Urinary bladder (tissue), 4 donors: ENCODE results near the gene PRAMEF26. TPM values are rescaled to one million over a fixed set of nuclear protein-coding genes. Genes with fewer than 3 reads are reported as not detected.
"Not testable (repeated sequence)": the region's sequence is repeated elsewhere in the genome, so short reads cannot be mapped to it uniquely, and the experiment has no call there.

Experiments
- DNase-seq: peaks from one replicate; pipeline ENCODE4 v3.0.0-alpha.2; 2015; ENCODE audit errors: extremely low spot score
- H3K27ac ChIP-seq: one replicate; pipeline ENCODE4 v1.5.1; 2013; ENCODE audit warnings: low read depth, mild to moderate bottlenecking, moderate library complexity
- H3K36me3 ChIP-seq: one replicate; pipeline ENCODE4 v1.6.1; 2013; ENCODE audit warnings: mild to moderate bottlenecking, moderate library complexity; ENCODE audit not compliant: insufficient read depth
- H3K4me1 ChIP-seq: one replicate; pipeline ENCODE4 v1.6.1; 2013; ENCODE audit warnings: mild to moderate bottlenecking, moderate library complexity; ENCODE audit not compliant: insufficient read depth
- H3K4me3 ChIP-seq: one replicate; pipeline ENCODE4 v1.5.1; 2013; ENCODE audit warnings: low read depth, low read length
- WGBS: extraction: QIAGEN DNeasy Blood & Tissue Kit; methylation state at CpG from one replicate; pipeline ENCODE4 v1.1.7; 2013; 5-methylcytosine and 5-hydroxymethylcytosine counted together
- polyA plus RNA-seq: library from polyadenylated mRNA; stranded (reverse); fragments of 200-250 nt; gene quantifications from one replicate; pipeline ENCODE4 v1.2.3, GENCODE V29; 2013
- total RNA-seq: library from RNA; depleted of rRNA; stranded (reverse); fragments of >200 nt; gene quantifications from one replicate; pipeline ENCODE4 v1.2.3, GENCODE V29; 2014
- donor health status: healthy with polysubstance abuse.
- donor health status: healthy.

Gene PRAMEF26
- not detected for total RNA-seq
- not detected for polyA plus RNA-seq

DNA sequence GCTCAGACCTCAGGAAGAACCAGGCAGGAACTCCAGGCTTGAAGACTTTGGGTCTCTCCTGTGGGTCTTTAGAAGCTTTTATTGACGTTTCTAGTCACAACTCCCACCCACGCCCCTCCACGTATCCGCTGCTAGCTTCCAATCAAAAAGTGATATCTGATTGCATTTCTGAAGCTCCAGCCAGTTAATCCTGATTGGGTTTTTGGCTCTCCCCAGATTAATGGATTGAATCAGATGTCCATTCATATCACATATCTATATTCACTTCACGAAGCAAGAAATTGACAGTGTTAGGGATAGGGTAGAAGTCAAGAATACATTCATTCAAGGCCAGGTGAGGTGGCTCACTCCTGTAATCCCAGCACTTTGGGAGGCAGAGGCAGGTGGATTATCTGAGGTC, at the start of gene PRAMEF26:
TSS of gene PRAMEF26 (minus strand) at position 101 of the 400 bp plus-strand sequence. CDS start 2,914 bp downstream, outside the sequence.
- H3K27ac ChIP-seq, H3K36me3 ChIP-seq, DNase-seq, H3K4me3 ChIP-seq, H3K4me1 ChIP-seq: not testable (repeated sequence)
- 71% methylated on average over 1 of the region's 5 CpGs for whole genome bisulfite sequencing

- H3K4me3 ChIP-seq, H3K27ac ChIP-seq, DNase-seq, H3K36me3 ChIP-seq, H3K4me1 ChIP-seq: not testable (repeated sequence)
- 73% methylated on average over 1 of the region's 5 CpGs for WGBS
Measured at GRCh38 chr1:13201309-13201708, 45.5 kb upstream of the PRAMEF26 start, which contains the start of gene PRAMEF13. PRAMEF13 (minus strand) TSS chr1:13201409; CDS start chr1:13199589, 1,820 bp downstream.

GRCh38 chr1:13171548-13171947, 15.7 kb upstream of the PRAMEF26 start, which contains the start of gene PRAMEF9:
PRAMEF9 (plus strand) TSS chr1:13171848; CDS start chr1:13175281, 3,433 bp downstream.
- H3K36me3 ChIP-seq, H3K27ac ChIP-seq, H3K4me3 ChIP-seq, DNase-seq, H3K4me1 ChIP-seq: not testable (repeated sequence)
- WGBS, result 69% methylated on average over 2 of the region's 2 CpGs

GRCh38 chr1:13165531-13165930, 9.7 kb upstream of the PRAMEF26 start, which contains the start of gene HNRNPCL4:
HNRNPCL4 (minus strand) TSS chr1:13165631; CDS start chr1:13165467, 164 bp downstream.
- WGBS, result no CpG with 5 or more reads among the region's 8 CpGs
- H3K4me1 ChIP-seq, DNase-seq, H3K4me3 ChIP-seq, H3K36me3 ChIP-seq, H3K27ac ChIP-seq: not testable (repeated sequence)

DNA sequence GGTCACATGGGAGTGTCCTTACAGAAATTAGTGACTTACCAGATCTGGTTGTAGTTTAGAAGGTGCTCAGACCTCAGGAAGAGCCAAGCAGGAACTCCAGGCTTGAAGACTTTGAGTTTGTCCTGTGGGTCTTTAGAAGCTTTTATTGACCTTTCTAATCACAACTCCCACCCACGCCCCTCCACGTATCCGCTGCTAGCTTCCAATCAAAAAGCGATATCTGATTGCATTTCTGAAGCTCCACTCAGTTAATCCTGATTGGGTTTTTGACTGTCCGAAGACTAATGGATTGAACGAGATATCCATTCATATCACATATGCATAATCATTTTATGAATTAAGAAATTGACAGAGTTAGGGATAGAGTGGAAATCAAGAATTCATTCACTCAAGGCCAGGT, 39.1 kb downstream of the PRAMEF26 start, which contains the start of gene HNRNPCL2:
TSS of gene HNRNPCL2 (minus strand) at position 101 of the 400 bp plus-strand sequence. CDS start 454 bp downstream, outside the sequence.
- not testable (repeated sequence) for H3K27ac ChIP-seq, H3K4me3 ChIP-seq, H3K36me3 ChIP-seq, H3K4me1 ChIP-seq, DNase-seq
- WGBS, result 87% methylated on average over 6 of the region's 6 CpGs

Other genes with a start within 250 kb of the PRAMEF26 start
- gene PRAMEF7, start 239.4 kb downstream of the PRAMEF26 start, total RNA-seq, result not detected
- gene PRAMEF7, start 239.4 kb downstream of the PRAMEF26 start, polyA plus RNA-seq, result not detected
- gene PRAMEF6, start 208.4 kb downstream of the PRAMEF26 start, total RNA-seq, result not detected
- gene PRAMEF6, start 208.4 kb downstream of the PRAMEF26 start, polyA plus RNA-seq, result not detected
- gene PRAMEF27, start 99.4 kb downstream of the PRAMEF26 start, total RNA-seq, result not detected
- not detected for gene PRAMEF27, start 99.4 kb downstream of the PRAMEF26 start, polyA plus RNA-seq
- not detected for gene HNRNPCL3, start 95.2 kb downstream of the PRAMEF26 start, total RNA-seq
- gene HNRNPCL3, start 95.2 kb downstream of the PRAMEF26 start, polyA plus RNA-seq, result not detected
- not detected for gene PRAMEF25, start 85.2 kb downstream of the PRAMEF26 start, total RNA-seq
- gene PRAMEF25, start 85.2 kb downstream of the PRAMEF26 start, polyA plus RNA-seq, result not detected
- gene HNRNPCL2, start 39.2 kb downstream of the PRAMEF26 start, total RNA-seq, result not detected
- gene HNRNPCL2, start 39.2 kb downstream of the PRAMEF26 start, polyA plus RNA-seq, result not detected
- not detected for gene HNRNPCL4, start 9.6 kb upstream of the PRAMEF26 start, total RNA-seq
- gene HNRNPCL4, start 9.6 kb upstream of the PRAMEF26 start, polyA plus RNA-seq, result not detected
- gene PRAMEF9, start 15.8 kb upstream of the PRAMEF26 start, total RNA-seq, result not detected
- gene PRAMEF9, start 15.8 kb upstream of the PRAMEF26 start, polyA plus RNA-seq, result not detected
- not detected for gene PRAMEF13, start 45.4 kb upstream of the PRAMEF26 start, total RNA-seq
- not detected for gene PRAMEF13, start 45.4 kb upstream of the PRAMEF26 start, polyA plus RNA-seq
- not detected for gene PRAMEF18, start 70.1 kb upstream of the PRAMEF26 start, total RNA-seq
- gene PRAMEF18, start 70.1 kb upstream of the PRAMEF26 start, polyA plus RNA-seq, result not detected
- not detected for gene PRAMEF5, start 98.2 kb upstream of the PRAMEF26 start, total RNA-seq
- not detected for gene PRAMEF5, start 98.2 kb upstream of the PRAMEF26 start, polyA plus RNA-seq
- gene PRAMEF8, start 129.1 kb upstream of the PRAMEF26 start, total RNA-seq, result not detected
- gene PRAMEF8, start 129.1 kb upstream of the PRAMEF26 start, polyA plus RNA-seq, result not detected
- not detected for gene PRAMEF33, start 147.5 kb upstream of the PRAMEF26 start, total RNA-seq
- not detected for gene PRAMEF33, start 147.5 kb upstream of the PRAMEF26 start, polyA plus RNA-seq
- not detected for gene PRAMEF15, start 159.6 kb upstream of the PRAMEF26 start, total RNA-seq
- gene PRAMEF15, start 159.6 kb upstream of the PRAMEF26 start, polyA plus RNA-seq, result not detected
- not detected for gene PRAMEF14, start 191.1 kb upstream of the PRAMEF26 start, total RNA-seq
- not detected for gene PRAMEF14, start 191.1 kb upstream of the PRAMEF26 start, polyA plus RNA-seq
- gene PRAMEF19, start 215.9 kb upstream of the PRAMEF26 start, total RNA-seq, result not detected
- gene PRAMEF19, start 215.9 kb upstream of the PRAMEF26 start, polyA plus RNA-seq, result not detected
- not detected for gene PRAMEF17, start 233.6 kb upstream of the PRAMEF26 start, total RNA-seq
- gene PRAMEF17, start 233.6 kb upstream of the PRAMEF26 start, polyA plus RNA-seq, result not detected